Liver (tissue), 9 donors: Measurements from ENCODE around the gene DDX31. TPM values are rescaled to one million over a fixed set of nuclear protein-coding genes. Genes with fewer than 3 reads are reported as not detected.

Experiments
- DNase-seq: peaks from one replicate; pipeline ENCODE4 v3.0.0-alpha.2; 2017; ENCODE audit warnings: low spot score
- H3K27ac ChIP-seq, 2 donors: one replicate each; pipeline ENCODE4 v1.7.0; 2013; ENCODE audit warnings: inconsistent platforms in 2 of 2, low read length in 2 of 2, control low read depth in 1 of 2, low read depth in 1 of 2, mild to moderate bottlenecking in 1 of 2
- H3K27me3 ChIP-seq, 4 donors: one replicate each; pipeline versions ENCODE4 v1.6.1 to v1.7.0; 2013; ENCODE audit warnings: low read length in 3 of 4, inconsistent platforms in 1 of 4, mild to moderate bottlenecking in 1 of 4, moderate library complexity in 1 of 4; ENCODE audit not compliant: control insufficient read depth in 4 of 4, insufficient read depth in 4 of 4
- H3K36me3 ChIP-seq, 4 donors: one replicate each; pipeline versions ENCODE4 v1.6.1 to v1.7.0; 2013; ENCODE audit warnings: low read length in 3 of 4, mild to moderate bottlenecking in 3 of 4, low read depth in 1 of 4, moderate library complexity in 1 of 4; ENCODE audit not compliant: control insufficient read depth in 4 of 4, insufficient read depth in 3 of 4
- H3K4me1 ChIP-seq, 4 donors: one replicate each; pipeline versions ENCODE4 v1.6.1 to v1.7.0; 2013; ENCODE audit warnings: low read length in 3 of 4, mild to moderate bottlenecking in 3 of 4, moderate library complexity in 1 of 4; ENCODE audit not compliant: control insufficient read depth in 4 of 4, insufficient read depth in 4 of 4
- H3K4me3 ChIP-seq, 3 donors: one replicate each; pipeline versions ENCODE4 v1.6.1 to v1.7.0; 2013; ENCODE audit warnings: low read length in 3 of 3, control low read depth in 1 of 3, low read depth in 1 of 3, mild to moderate bottlenecking in 1 of 3
- H3K9ac ChIP-seq, 2 donors: one replicate each; pipeline ENCODE4 v1.7.0; 2013; ENCODE audit warnings: low read length in 2 of 2, mild to moderate bottlenecking in 2 of 2, moderate library complexity in 2 of 2, control low read depth in 1 of 2, low read depth in 1 of 2
- H3K9me3 ChIP-seq, 4 donors: one replicate each; pipeline versions ENCODE4 v1.6.1 to v1.7.0; 2013; ENCODE audit warnings: low read length in 3 of 4; ENCODE audit not compliant: control insufficient read depth in 4 of 4
- EGR1 ChIP-seq, 2 donors: IDR thresholded peaks; 2 replicates each; pipeline ENCODE4 v1.6.1; 2016 to 2018; ENCODE audit warnings: antibody characterized with exemption in 2 of 2, low read depth in 2 of 2
- FOXA1 ChIP-seq: IDR thresholded peaks from 2 replicates; pipeline ENCODE4 v1.6.1; 2016; ENCODE audit warnings: antibody characterized with exemption
- FOXA2 ChIP-seq: IDR thresholded peaks from 2 replicates; pipeline ENCODE4 v1.6.1; 2016; ENCODE audit warnings: antibody characterized with exemption
- GABPA ChIP-seq, 2 donors: IDR thresholded peaks in 1 of 2; conservative IDR thresholded peaks in 1 of 2; 2 replicates each; pipeline ENCODE4 v1.6.1; 2016; ENCODE audit warnings: antibody characterized with exemption in 2 of 2, mild to moderate bottlenecking in 1 of 2, moderate library complexity in 1 of 2
- HNF4A ChIP-seq, 2 donors: conservative IDR thresholded peaks; 2 replicates each; pipeline ENCODE4 v1.6.1; 2016; ENCODE audit warnings: antibody characterized with exemption in 2 of 2, mild to moderate bottlenecking in 2 of 2
- HNF4G ChIP-seq: IDR thresholded peaks from 2 replicates; pipeline ENCODE4 v1.6.1; 2016; ENCODE audit warnings: antibody characterized with exemption
- JUND ChIP-seq, 2 donors: IDR thresholded peaks; 2 replicates each; pipeline ENCODE4 v1.6.1; 2016; ENCODE audit warnings: antibody characterized with exemption in 2 of 2
- NR2F2 ChIP-seq: IDR thresholded peaks from 2 replicates; pipeline ENCODE4 v1.6.1; 2016; ENCODE audit warnings: antibody characterized with exemption
- RAD21 ChIP-seq, 2 donors: IDR thresholded peaks; 2 replicates each; pipeline ENCODE4 v1.6.1; 2016; ENCODE audit warnings: antibody characterized with exemption in 2 of 2, mild to moderate bottlenecking in 2 of 2
- SP1 ChIP-seq: IDR thresholded peaks from 2 replicates; pipeline ENCODE4 v1.6.1; 2018; ENCODE audit warnings: antibody characterized with exemption, mild to moderate bottlenecking
- TAF1 ChIP-seq: conservative IDR thresholded peaks from 2 replicates; pipeline ENCODE4 v1.6.1; 2016; ENCODE audit warnings: antibody characterized with exemption, mild to moderate bottlenecking
- YY1 ChIP-seq: IDR thresholded peaks from 2 replicates; pipeline ENCODE4 v1.6.1; 2016; ENCODE audit warnings: antibody characterized with exemption, mild to moderate bottlenecking
- WGBS: extraction: QIAGEN DNeasy Blood & Tissue Kit; methylation state at CpG from one replicate; pipeline ENCODE4 v1.1.7; 2013; 5-methylcytosine and 5-hydroxymethylcytosine counted together
- polyA plus RNA-seq, 2 donors: library from polyadenylated mRNA; stranded (reverse) in 1 of 2; unstranded in 1 of 2; fragments of 200-250 nt in 1 of 2; fragments of >200 nt in 1 of 2; fragmentation: Nextera tagmentation in 1 of 2; extraction: Ambion mirVana in 1 of 2; gene quantifications; one replicate each; pipeline versions ENCODE4 v1.2.1 to v1.2.3, GENCODE V29; 2013 to 2015
- total RNA-seq, 2 donors: library from RNA; depleted of rRNA; stranded (reverse); fragments of >200 nt; gene quantifications; one replicate each; pipeline ENCODE4 v1.2.3, GENCODE V29; 2014
- TF ChIP-seq, protein P1 (sequence below): IDR thresholded peaks from 2 replicates; pipeline ENCODE4 v1.6.1; 2016; ENCODE audit warnings: antibody characterized with exemption
- TF ChIP-seq, protein P2 (sequence below): IDR thresholded peaks from 2 replicates; pipeline ENCODE4 v1.6.1; 2016; ENCODE audit warnings: antibody characterized with exemption
- TF ChIP-seq, protein P3 (sequence below): IDR thresholded peaks from 2 replicates; pipeline ENCODE4 v1.6.1; 2016; ENCODE audit warnings: antibody characterized with exemption, mild to moderate bottlenecking
- TF ChIP-seq, protein P4 (sequence below): IDR thresholded peaks from 2 replicates; pipeline ENCODE4 v1.6.1; 2016; ENCODE audit warnings: antibody characterized with exemption
- TF ChIP-seq, protein P5 (sequence below): fragments of 150-350 bp; IDR thresholded peaks from 2 replicates; pipeline ENCODE4 v1.5.1; 2017; ENCODE audit warnings: improper control_type of control experiment, low read depth, low read length; ENCODE audit not compliant: missing input control
- donor health status: healthy.
- donor health status: healthy.
- donor health status: healthy.
- donor health status: healthy.
- donor health status: healthy.

DDX31 gene
- total and polyA plus RNA-seq, 4 donors, result 2.5 to 9.6 (median 4.5) TPM

DNA sequence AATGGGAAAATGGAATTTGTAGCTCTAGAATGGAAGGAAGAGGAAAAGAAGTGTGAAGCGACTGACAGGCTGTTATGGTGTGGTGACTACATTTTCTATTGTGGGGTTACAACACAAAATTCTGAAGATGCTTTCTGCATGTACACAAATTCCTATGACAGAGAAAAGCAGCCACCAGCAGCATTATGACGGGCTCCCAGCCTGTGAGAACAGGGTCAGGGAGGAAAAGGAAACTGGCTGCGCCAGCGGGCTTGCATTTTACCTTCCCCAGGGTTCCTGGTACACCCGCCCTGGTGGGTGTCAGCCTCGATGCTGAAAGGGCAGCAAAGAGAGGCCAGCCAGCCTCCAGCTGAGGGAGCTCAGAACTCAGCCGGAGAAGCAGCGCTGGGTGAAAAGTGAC lies 41.0 kb downstream of the DDX31 start:
- no peak overlapping the region for H3K9ac ChIP-seq
- 95% methylated on average over 8 of the region's 8 CpGs for WGBS
- TF ChIP-seq, protein P1, sequence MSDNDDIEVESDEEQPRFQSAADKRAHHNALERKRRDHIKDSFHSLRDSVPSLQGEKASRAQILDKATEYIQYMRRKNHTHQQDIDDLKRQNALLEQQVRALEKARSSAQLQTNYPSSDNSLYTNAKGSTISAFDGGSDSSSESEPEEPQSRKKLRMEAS, result no peak
- no peak for TF ChIP-seq RAD21 (IDR thresholded peaks at IDR 0.05)
- TF ChIP-seq GABPA (IDR thresholded peaks at IDR 0.05 in 1 of 2, conservative IDR thresholded peaks at IDR 0.05 in 1 of 2), result no peak
- TF ChIP-seq FOXA2, result no peak
- TF ChIP-seq HNF4G, result no peak
- TF ChIP-seq NR2F2, result no peak
- no peak for TF ChIP-seq EGR1 (IDR thresholded peaks at IDR 0.05; ENCODE audit: low read depth in 2 of 2)
- no peak for TF ChIP-seq JUND (IDR thresholded peaks at IDR 0.05)
- TF ChIP-seq, protein P2, sequence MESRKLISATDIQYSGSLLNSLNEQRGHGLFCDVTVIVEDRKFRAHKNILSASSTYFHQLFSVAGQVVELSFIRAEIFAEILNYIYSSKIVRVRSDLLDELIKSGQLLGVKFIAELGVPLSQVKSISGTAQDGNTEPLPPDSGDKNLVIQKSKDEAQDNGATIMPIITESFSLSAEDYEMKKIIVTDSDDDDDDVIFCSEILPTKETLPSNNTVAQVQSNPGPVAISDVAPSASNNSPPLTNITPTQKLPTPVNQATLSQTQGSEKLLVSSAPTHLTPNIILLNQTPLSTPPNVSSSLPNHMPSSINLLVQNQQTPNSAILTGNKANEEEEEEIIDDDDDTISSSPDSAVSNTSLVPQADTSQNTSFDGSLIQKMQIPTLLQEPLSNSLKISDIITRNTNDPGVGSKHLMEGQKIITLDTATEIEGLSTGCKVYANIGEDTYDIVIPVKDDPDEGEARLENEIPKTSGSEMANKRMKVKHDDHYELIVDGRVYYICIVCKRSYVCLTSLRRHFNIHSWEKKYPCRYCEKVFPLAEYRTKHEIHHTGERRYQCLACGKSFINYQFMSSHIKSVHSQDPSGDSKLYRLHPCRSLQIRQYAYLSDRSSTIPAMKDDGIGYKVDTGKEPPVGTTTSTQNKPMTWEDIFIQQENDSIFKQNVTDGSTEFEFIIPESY, result no peak
- TF ChIP-seq TAF1, result no peak
- TF ChIP-seq, protein P3, sequence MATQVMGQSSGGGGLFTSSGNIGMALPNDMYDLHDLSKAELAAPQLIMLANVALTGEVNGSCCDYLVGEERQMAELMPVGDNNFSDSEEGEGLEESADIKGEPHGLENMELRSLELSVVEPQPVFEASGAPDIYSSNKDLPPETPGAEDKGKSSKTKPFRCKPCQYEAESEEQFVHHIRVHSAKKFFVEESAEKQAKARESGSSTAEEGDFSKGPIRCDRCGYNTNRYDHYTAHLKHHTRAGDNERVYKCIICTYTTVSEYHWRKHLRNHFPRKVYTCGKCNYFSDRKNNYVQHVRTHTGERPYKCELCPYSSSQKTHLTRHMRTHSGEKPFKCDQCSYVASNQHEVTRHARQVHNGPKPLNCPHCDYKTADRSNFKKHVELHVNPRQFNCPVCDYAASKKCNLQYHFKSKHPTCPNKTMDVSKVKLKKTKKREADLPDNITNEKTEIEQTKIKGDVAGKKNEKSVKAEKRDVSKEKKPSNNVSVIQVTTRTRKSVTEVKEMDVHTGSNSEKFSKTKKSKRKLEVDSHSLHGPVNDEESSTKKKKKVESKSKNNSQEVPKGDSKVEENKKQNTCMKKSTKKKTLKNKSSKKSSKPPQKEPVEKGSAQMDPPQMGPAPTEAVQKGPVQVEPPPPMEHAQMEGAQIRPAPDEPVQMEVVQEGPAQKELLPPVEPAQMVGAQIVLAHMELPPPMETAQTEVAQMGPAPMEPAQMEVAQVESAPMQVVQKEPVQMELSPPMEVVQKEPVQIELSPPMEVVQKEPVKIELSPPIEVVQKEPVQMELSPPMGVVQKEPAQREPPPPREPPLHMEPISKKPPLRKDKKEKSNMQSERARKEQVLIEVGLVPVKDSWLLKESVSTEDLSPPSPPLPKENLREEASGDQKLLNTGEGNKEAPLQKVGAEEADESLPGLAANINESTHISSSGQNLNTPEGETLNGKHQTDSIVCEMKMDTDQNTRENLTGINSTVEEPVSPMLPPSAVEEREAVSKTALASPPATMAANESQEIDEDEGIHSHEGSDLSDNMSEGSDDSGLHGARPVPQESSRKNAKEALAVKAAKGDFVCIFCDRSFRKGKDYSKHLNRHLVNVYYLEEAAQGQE, result no peak
- TF ChIP-seq, protein P4, sequence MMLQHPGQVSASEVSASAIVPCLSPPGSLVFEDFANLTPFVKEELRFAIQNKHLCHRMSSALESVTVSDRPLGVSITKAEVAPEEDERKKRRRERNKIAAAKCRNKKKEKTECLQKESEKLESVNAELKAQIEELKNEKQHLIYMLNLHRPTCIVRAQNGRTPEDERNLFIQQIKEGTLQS, result no peak
- no peak for TF ChIP-seq SP1
- TF ChIP-seq FOXA1, result no peak
- TF ChIP-seq, protein P5, sequence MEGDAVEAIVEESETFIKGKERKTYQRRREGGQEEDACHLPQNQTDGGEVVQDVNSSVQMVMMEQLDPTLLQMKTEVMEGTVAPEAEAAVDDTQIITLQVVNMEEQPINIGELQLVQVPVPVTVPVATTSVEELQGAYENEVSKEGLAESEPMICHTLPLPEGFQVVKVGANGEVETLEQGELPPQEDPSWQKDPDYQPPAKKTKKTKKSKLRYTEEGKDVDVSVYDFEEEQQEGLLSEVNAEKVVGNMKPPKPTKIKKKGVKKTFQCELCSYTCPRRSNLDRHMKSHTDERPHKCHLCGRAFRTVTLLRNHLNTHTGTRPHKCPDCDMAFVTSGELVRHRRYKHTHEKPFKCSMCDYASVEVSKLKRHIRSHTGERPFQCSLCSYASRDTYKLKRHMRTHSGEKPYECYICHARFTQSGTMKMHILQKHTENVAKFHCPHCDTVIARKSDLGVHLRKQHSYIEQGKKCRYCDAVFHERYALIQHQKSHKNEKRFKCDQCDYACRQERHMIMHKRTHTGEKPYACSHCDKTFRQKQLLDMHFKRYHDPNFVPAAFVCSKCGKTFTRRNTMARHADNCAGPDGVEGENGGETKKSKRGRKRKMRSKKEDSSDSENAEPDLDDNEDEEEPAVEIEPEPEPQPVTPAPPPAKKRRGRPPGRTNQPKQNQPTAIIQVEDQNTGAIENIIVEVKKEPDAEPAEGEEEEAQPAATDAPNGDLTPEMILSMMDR, result no peak
- TF ChIP-seq YY1, result no peak
- no peak for TF ChIP-seq HNF4A (conservative IDR thresholded peaks at IDR 0.05)
- H3K4me1 ChIP-seq, result no peaks in the 10 kb centered on the region
- H3K9me3 ChIP-seq, result no peaks in the 10 kb centered on the region
- no peak for DNase-seq
- H3K4me3 ChIP-seq, result no peak overlapping the region
- H3K36me3 ChIP-seq, result peaks cover 6 to 55% (median 33%) of the 10 kb centered on the region in 4 donors
- no peak overlapping the region for H3K27ac ChIP-seq
- no peaks in the 10 kb centered on the region for H3K27me3 ChIP-seq

DNA sequence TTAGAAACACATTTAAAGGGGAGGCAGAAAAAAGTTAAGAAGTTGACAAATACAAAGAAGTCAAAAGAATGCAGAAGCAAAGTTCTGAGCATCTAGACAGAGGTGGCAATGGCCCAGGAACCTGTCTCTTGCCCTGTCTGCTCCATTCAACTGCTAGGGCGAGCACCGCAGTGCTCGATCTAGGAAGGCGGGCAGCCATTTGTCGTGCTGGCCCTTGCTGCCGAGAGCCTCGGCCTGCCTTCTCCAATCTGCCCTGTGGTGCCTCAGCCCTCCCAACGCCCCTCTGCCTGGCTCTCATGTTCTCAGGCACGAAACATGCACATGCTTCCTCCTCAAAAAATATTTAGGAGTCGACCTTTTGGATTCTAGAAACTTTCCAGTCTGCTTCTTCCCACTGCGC lies 42.2 kb downstream of the DDX31 start:
- no peak for DNase-seq
- Histone ChIP-seq H3K9ac (no peak overlapping the region), H3K36me3 (peaks cover 8 to 55% (median 34%) of the 10 kb centered on the region in 4 donors), H3K27me3 (no peaks in the 10 kb centered on the region), H3K4me3 (no peak overlapping the region), H3K9me3 (no peaks in the 10 kb centered on the region), H3K27ac (no peak overlapping the region), H3K4me1 (no peaks in the 10 kb centered on the region)
- TF ChIP-seq JUND (IDR thresholded peaks at IDR 0.05) (no peak), NR2F2 (no peak), GABPA (IDR thresholded peaks at IDR 0.05 in 1 of 2, conservative IDR thresholded peaks at IDR 0.05 in 1 of 2) (no peak)
- TF ChIP-seq, protein P4, result no peak
- TF ChIP-seq, protein P1, result no peak
- WGBS, result 96% methylated on average over 11 of the region's 11 CpGs
